ENCODE results near the gene ALX1. TPM values are rescaled to one million over a fixed set of nuclear protein-coding genes. Genes with fewer than 3 reads are reported as not detected.

Gene ALX1
- total RNA-seq, 2 donors from 2014 or later, result not detected

DNA sequence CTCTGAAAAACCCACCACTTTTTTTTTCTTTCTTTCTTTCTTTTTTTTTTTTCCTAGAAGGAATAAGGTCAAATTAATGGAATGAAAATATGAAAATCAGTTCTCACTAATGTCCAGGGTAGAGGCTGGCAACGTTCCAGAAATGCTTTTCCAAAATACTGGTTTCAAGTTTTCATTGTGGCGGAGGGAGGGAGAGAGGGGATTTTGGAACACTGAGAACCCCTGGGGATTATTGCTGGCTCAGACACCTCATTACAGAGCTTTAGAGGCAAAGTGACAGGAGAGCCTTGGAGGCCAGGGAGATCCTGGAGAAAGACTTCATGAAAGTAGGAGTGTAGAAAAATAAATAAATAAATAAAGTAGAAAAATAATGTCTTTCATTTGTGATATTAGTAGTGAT is 45.4 kb downstream of the ALX1 start:
- DNase-seq, result no peak
- Histone ChIP-seq H3K4me1 (no peaks in the 10 kb centered on the region), H3K36me3 (replicated peaks in 1 of 2; ENCODE audit: insufficient read depth in 1 of 2, low read depth in 2 of 2) (no peaks in the 10 kb centered on the region), H3K27ac (no peak overlapping the region), H3K9me3 (no peaks in the 10 kb centered on the region), H3K4me3 (no peak overlapping the region), H3K27me3 (no peaks in the 10 kb centered on the region)
- TF ChIP-seq POLR2A (IDR thresholded peaks at IDR 0.05), result no peak
- TF ChIP-seq, protein P1, sequence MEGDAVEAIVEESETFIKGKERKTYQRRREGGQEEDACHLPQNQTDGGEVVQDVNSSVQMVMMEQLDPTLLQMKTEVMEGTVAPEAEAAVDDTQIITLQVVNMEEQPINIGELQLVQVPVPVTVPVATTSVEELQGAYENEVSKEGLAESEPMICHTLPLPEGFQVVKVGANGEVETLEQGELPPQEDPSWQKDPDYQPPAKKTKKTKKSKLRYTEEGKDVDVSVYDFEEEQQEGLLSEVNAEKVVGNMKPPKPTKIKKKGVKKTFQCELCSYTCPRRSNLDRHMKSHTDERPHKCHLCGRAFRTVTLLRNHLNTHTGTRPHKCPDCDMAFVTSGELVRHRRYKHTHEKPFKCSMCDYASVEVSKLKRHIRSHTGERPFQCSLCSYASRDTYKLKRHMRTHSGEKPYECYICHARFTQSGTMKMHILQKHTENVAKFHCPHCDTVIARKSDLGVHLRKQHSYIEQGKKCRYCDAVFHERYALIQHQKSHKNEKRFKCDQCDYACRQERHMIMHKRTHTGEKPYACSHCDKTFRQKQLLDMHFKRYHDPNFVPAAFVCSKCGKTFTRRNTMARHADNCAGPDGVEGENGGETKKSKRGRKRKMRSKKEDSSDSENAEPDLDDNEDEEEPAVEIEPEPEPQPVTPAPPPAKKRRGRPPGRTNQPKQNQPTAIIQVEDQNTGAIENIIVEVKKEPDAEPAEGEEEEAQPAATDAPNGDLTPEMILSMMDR (IDR thresholded peaks at IDR 0.05), result no peak
- WGBS, 2 donors, result 43% methylated on average over 2 of the region's 2 CpGs
- intact Hi-C loops (cut with DNase I), result no loop called here
- no peak for ATAC-seq

DNA sequence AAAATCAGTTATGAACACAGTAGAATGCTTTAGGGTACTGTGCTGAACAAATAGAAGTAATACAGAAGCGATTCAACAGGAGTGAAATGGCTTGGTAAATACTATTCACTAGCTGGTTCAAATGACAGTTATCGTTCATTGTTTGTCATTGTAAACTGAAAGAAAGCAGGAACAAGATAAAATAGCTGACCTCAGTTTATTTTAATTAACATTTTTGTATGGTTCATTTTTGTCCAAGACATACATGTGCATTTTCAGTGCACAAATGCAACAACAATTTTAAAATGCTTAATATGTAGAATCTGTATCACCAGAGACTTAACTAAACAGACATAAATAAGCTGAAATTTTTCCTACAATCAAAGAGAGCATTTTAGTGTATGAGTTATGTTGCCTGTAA is 49.9 kb downstream of the ALX1 start:
- ATAC-seq (no peak), DNase-seq (no peak)
- intact Hi-C loops (cut with DNase I), result no loop called here
- Histone ChIP-seq H3K9me3 (no peaks in the 10 kb centered on the region), H3K4me3 (no peak overlapping the region), H3K36me3 (replicated peaks in 1 of 2; ENCODE audit: insufficient read depth in 1 of 2, low read depth in 2 of 2) (no peaks in the 10 kb centered on the region), H3K27me3 (no peaks in the 10 kb centered on the region), H3K27ac (no peak overlapping the region), H3K4me1 (no peaks in the 10 kb centered on the region)
- 21 to 22% methylated on average over 2 of the region's 2 CpGs for WGBS, 2 donors
- TF ChIP-seq POLR2A (IDR thresholded peaks at IDR 0.05), result no peak
- TF ChIP-seq, protein P1 (IDR thresholded peaks at IDR 0.05), result no peak

GRCh38 chr12:85348779-85349178 is 68.8 kb downstream of the ALX1 start:
- no peak overlapping the region for H3K27ac ChIP-seq
- 31 to 52% methylated on average over 1 of the region's 1 CpG for WGBS, 2 donors
- no peaks in the 10 kb centered on the region for H3K36me3 ChIP-seq (replicated peaks in 1 of 2; ENCODE audit: insufficient read depth in 1 of 2, low read depth in 2 of 2)
- DNase-seq (no peak), ATAC-seq (no peak)
- no peaks in the 10 kb centered on the region for H3K27me3 ChIP-seq
- intact Hi-C loops (cut with DNase I), result no loop called here
- no peaks in the 10 kb centered on the region for H3K4me1 ChIP-seq
- TF ChIP-seq, protein P1 (IDR thresholded peaks at IDR 0.05), result no peak
- TF ChIP-seq POLR2A (IDR thresholded peaks at IDR 0.05), result no peak
- H3K9me3 ChIP-seq, result no peaks in the 10 kb centered on the region
- no peak overlapping the region for H3K4me3 ChIP-seq

- Histone ChIP-seq H3K27me3 (no peaks in the 10 kb centered on the region), H3K27ac (no peak overlapping the region), H3K4me1 (no peaks in the 10 kb centered on the region), H3K36me3 (replicated peaks in 1 of 2; ENCODE audit: insufficient read depth in 1 of 2, low read depth in 2 of 2) (no peaks in the 10 kb centered on the region), H3K9me3 (no peaks in the 10 kb centered on the region), H3K4me3 (no peak overlapping the region)
- intact Hi-C loops (cut with DNase I), result no loop called here
- no peak for ATAC-seq
- no peak for TF ChIP-seq POLR2A (IDR thresholded peaks at IDR 0.05)
- TF ChIP-seq, protein P1 (IDR thresholded peaks at IDR 0.05), result no peak
- no peak for DNase-seq
Measured at GRCh38 chr12:85350356-85350755, 70.3 kb downstream of the ALX1 start.

Other genes with a start within 250 kb of the ALX1 start
- gene TSPAN19, start 243.9 kb upstream of the ALX1 start, total RNA-seq, result not detected
- gene LRRIQ1, start 243.9 kb upstream of the ALX1 start, total RNA-seq, result 1 to 10 TPM; 1.0 to 3.6 TPM

Data from body of pancreas (tissue), 4 donors.